B cell (primary cell): ENCODE measurements around the gene CCDC110. TPM values are rescaled to one million over a fixed set of nuclear protein-coding genes. Genes with fewer than 3 reads are reported as not detected.

Experiments used
- ATAC-seq: fragments of 200-7000 bp; cut with Tn5 transposase; one replicate; pipeline ENCODE4 v1.10.0; 2021; ENCODE audit warnings: low read depth, mild to moderate bottlenecking, moderate number of reproducible peaks, moderate library complexity
- CTCF ChIA-PET: fragments of 350-600 bp; sonication (Branson Sonifier 250); formaldehyde crosslinking; loops from one replicate; lab custom pipeline; 2021; ENCODE audit warnings: antibody characterized with exemption, inconsistent platforms; lab: Charles Lee
- POLR2A ChIA-PET: fragments of 350-600 bp; sonication (Branson Sonifier 250); formaldehyde crosslinking; loops from one replicate; lab custom pipeline; 2021; ENCODE audit warnings: antibody characterized with exemption; lab: Charles Lee
- DNase-seq: peaks from one replicate; pipeline ENCODE4 v3.0.0; 2013
- H2AFZ ChIP-seq: 2 replicates; pipeline ENCODE4 v1.6.1; 2012; ENCODE audit warnings: mild to moderate bottlenecking, low read depth, low read length; ENCODE audit not compliant: insufficient read depth, poor library complexity, severe bottlenecking
- H3K27ac ChIP-seq, 2 donors: 1 replicate in 1 of 2; 2 replicates in 1 of 2; pipeline ENCODE4 v1.5.1; 2012 to 2013; ENCODE audit warnings: low read length in 2 of 2, mild to moderate bottlenecking in 2 of 2, moderate library complexity in 1 of 2
- H3K27me3 ChIP-seq, 4 experiments: fragments of 200-600 bp in 1 of 4; sonication (generic) in 1 of 4; replicated peaks in 1 of 4; 1 replicate in 2 of 4; 2 replicates in 2 of 4; pipeline versions ENCODE4 v1.6.1 to v1.7.0; 2013 to 2016; ENCODE audit warnings: low read length in 3 of 4, mild to moderate bottlenecking in 2 of 4, mixed read lengths in 1 of 4, moderate library complexity in 1 of 4; ENCODE audit not compliant: insufficient read depth in 4 of 4, control insufficient read depth in 3 of 4; ENCODE audit errors: control extremely low read depth in 1 of 4
- H3K36me3 ChIP-seq, 2 experiments: replicated peaks in 1 of 2; 1 replicate in 1 of 2; 2 replicates in 1 of 2; pipeline versions ENCODE4 v1.6.1 to v1.7.1; 2013; ENCODE audit warnings: low read length in 1 of 2; ENCODE audit not compliant: insufficient read depth in 2 of 2, control insufficient read depth in 1 of 2; ENCODE audit errors: control extremely low read depth in 1 of 2, extremely low read depth in 1 of 2
- H3K4me1 ChIP-seq, 2 donors: fragments of 200-600 bp in 1 of 2; sonication (generic) in 1 of 2; 1 replicate in 1 of 2; 2 replicates in 1 of 2; pipeline versions ENCODE4 v1.5.1 to v1.6.1; 2013 to 2017; ENCODE audit warnings: low read length in 2 of 2; ENCODE audit not compliant: control insufficient read depth in 2 of 2, insufficient read depth in 2 of 2
- H3K4me2 ChIP-seq: replicated peaks from 2 replicates; pipeline ENCODE3; 2012; ENCODE audit warnings: mild to moderate bottlenecking, low read depth, low read length; ENCODE audit not compliant: poor library complexity, severe bottlenecking
- H3K4me3 ChIP-seq, 5 experiments: fragments of 200-600 bp in 1 of 5; sonication (generic) in 1 of 5; 1 replicate in 3 of 5; 2 replicates in 2 of 5; pipeline versions ENCODE4 v1.5.1 to v1.7.0; 2011 to 2016; ENCODE audit warnings: low read length in 4 of 5, mild to moderate bottlenecking in 4 of 5, low read depth in 2 of 5, control low read depth in 1 of 5, moderate library complexity in 1 of 5; ENCODE audit not compliant: insufficient read depth in 1 of 5; ENCODE audit errors: control extremely low read depth in 1 of 5, extremely low read depth in 1 of 5
- H3K79me2 ChIP-seq: fragments of 200-600 bp; sonication (generic); one replicate; pipeline ENCODE4 v1.6.0; 2016; ENCODE audit warnings: low read length; ENCODE audit not compliant: control insufficient read depth, insufficient read depth
- H3K9ac ChIP-seq: fragments of 200-600 bp; sonication (generic); 2 replicates; pipeline ENCODE4 v1.6.1; 2017; ENCODE audit warnings: mild to moderate bottlenecking, low read length, moderate library complexity
- H3K9me3 ChIP-seq, 3 donors: one replicate each; pipeline versions ENCODE4 v1.6.1 to v1.7.1; 2013; ENCODE audit warnings: low read length in 2 of 3; ENCODE audit not compliant: control insufficient read depth in 2 of 3, insufficient read depth in 1 of 3; ENCODE audit errors: control extremely low read depth in 1 of 3
- H4K20me1 ChIP-seq: 2 replicates; pipeline ENCODE4 v1.6.0; 2012; ENCODE audit warnings: mild to moderate bottlenecking, low read length; ENCODE audit not compliant: insufficient read depth, control insufficient read depth, poor library complexity, severe bottlenecking
- H3K27ac Mint-ChIP-seq: one replicate; pipeline ENCODE4 v1.8.0; 2021; ENCODE audit warnings: mixed read lengths
- H3K27me3 Mint-ChIP-seq: one replicate; pipeline ENCODE4 v1.8.0; 2021; ENCODE audit warnings: mixed read lengths
- H3K4me1 Mint-ChIP-seq: one replicate; pipeline ENCODE4 v1.8.0; 2021; ENCODE audit warnings: mixed read lengths
- H3K4me3 Mint-ChIP-seq: one replicate; pipeline ENCODE4 v1.8.0; 2021; ENCODE audit warnings: mixed read lengths
- H3K9me3 Mint-ChIP-seq: one replicate; pipeline ENCODE4 v1.8.0; 2022; ENCODE audit warnings: mixed read lengths; ENCODE audit not compliant: insufficient read depth
- EZH2 ChIP-seq: IDR thresholded peaks from 2 replicates; pipeline ENCODE4 v1.6.1; 2012; ENCODE audit warnings: borderline replicate concordance, low read depth, mild to moderate bottlenecking, moderate library complexity, low read length; ENCODE audit not compliant: insufficient read depth, poor library complexity, severe bottlenecking
- WGBS: methylation state at CpG from one replicate; pipeline ENCODE4 v1.1.5; 2013; ENCODE audit warnings: missing lambda C conversion rate; ENCODE audit not compliant: insufficient coverage; 5-methylcytosine and 5-hydroxymethylcytosine counted together
- intact Hi-C: fragments of 100-400 bp; cut with micrococcal nuclease; formaldehyde crosslinking; loops from one replicate; pipeline ENCODE4 v1.10.0; 2022
- polyA plus RNA-seq: library from polyadenylated mRNA; depleted of rRNA; stranded (reverse); fragments of >200 nt; gene quantifications from 2 replicates; pipeline ENCODE4 v1.2.3, GENCODE V29; 2012
- total RNA-seq, 2 donors: library from RNA; stranded (reverse); fragments of 120-200 nt in 1 of 2; gene quantifications; 1 replicate in 1 of 2; 2 replicates in 1 of 2; pipeline versions ENCODE4 v1.2.3 to v1.2.4, GENCODE V29; 2013 to 2022
- TF ChIP-seq, protein P1 (sequence below): fragments of 200-600 bp; IDR thresholded peaks from one replicate; pipeline ENCODE4 v1.8.0; 2022; ENCODE audit warnings: antibody characterized with exemption, mild to moderate bottlenecking

Gene CCDC110
- total and polyA plus RNA-seq, 2 donors (not counting 1 experiment from before 2014, with no cell fraction given): 0.04 to 2.3 TPM

DNA sequence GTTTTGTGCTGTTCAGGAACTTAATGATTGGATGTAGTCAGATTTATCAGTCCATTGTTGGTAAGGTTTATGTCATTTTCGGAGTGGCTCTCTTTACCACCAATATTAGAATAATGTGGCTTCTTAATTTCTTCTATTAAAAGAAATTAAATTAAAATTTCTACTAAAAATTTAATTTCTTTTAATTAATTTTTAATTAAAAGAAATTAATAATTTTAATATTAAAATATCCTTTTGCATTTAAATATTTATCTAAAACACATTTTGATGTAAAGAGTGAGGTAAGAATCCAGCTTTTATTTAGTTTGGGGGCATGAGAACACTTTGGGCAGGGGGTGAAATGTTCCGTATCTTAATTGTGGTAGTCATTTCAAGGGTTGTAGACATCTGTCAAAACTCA, 30.1 kb downstream of the CCDC110 start:
- no peak overlapping the region for H3K27ac ChIP-seq

DNA sequence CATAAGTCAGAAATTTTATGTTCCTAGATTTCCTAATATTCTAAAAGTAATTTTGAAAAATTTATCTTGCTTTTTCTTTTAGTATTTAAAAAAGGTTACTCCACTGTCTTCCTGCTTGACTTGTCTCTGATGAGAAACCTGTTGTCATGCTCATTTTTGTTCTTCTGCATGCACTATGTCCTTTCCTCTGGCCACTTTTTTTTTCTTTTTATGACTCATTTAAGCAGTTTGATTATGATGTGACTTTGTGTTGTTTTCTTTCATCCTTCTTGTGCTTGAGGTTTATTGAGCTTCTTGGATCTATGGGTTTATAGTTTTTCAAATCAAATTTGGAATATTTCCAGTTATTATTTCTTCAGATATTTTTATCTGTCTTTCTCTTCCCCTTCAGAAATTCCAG, 33.7 kb downstream of the CCDC110 start:
- peaks cover 0 to 8% (median 4%) of the 10 kb centered on the region in 4 experiments for H3K27me3 ChIP-seq
- intact Hi-C loops: loop anchor here (2.0 kb wide), 1 partner anchor 19 kb away; no protein-coding TSS in a partner anchor
- ATAC-seq: no peak
- no peaks in the 10 kb centered on the region for H3K36me3 ChIP-seq
- no peak for DNase-seq
- no peak for TF ChIP-seq EZH2
- TF ChIP-seq, protein P1, sequence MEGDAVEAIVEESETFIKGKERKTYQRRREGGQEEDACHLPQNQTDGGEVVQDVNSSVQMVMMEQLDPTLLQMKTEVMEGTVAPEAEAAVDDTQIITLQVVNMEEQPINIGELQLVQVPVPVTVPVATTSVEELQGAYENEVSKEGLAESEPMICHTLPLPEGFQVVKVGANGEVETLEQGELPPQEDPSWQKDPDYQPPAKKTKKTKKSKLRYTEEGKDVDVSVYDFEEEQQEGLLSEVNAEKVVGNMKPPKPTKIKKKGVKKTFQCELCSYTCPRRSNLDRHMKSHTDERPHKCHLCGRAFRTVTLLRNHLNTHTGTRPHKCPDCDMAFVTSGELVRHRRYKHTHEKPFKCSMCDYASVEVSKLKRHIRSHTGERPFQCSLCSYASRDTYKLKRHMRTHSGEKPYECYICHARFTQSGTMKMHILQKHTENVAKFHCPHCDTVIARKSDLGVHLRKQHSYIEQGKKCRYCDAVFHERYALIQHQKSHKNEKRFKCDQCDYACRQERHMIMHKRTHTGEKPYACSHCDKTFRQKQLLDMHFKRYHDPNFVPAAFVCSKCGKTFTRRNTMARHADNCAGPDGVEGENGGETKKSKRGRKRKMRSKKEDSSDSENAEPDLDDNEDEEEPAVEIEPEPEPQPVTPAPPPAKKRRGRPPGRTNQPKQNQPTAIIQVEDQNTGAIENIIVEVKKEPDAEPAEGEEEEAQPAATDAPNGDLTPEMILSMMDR: no peak
- H3K4me3 ChIP-seq: no peak overlapping the region
- Mint-ChIP-seq H3K4me1 (no peaks in the 10 kb centered on the region), H3K27me3 (peaks cover 9% of the 10 kb centered on the region), H3K4me3 (no peak overlapping the region), H3K27ac (no peak overlapping the region), H3K9me3 (no peaks in the 10 kb centered on the region)
- H4K20me1 ChIP-seq: no peaks in the 10 kb centered on the region
- no peaks in the 10 kb centered on the region for H3K79me2 ChIP-seq
- H3K4me2 ChIP-seq: no peak overlapping the region
- H3K27ac ChIP-seq: no peak overlapping the region
- ChIA-PET POLR2A (no interaction called here), CTCF (no interaction called here)
- H3K9me3 ChIP-seq: no peaks in the 10 kb centered on the region
- no peak overlapping the region for H2AFZ ChIP-seq
- H3K4me1 ChIP-seq: no peaks in the 10 kb centered on the region
- H3K9ac ChIP-seq: no peak overlapping the region

More for the DNA sequence above, 30.1 kb downstream of the CCDC110 start:
- no peak overlapping the region for H3K4me3 Mint-ChIP-seq
- no peaks in the 10 kb centered on the region for H3K36me3 ChIP-seq
- no peak overlapping the region for H3K9ac ChIP-seq
- ChIA-PET CTCF (no interaction called here), POLR2A (no interaction called here)
- no peaks in the 10 kb centered on the region for H3K4me1 Mint-ChIP-seq
- no peak overlapping the region for H2AFZ ChIP-seq
- no peaks in the 10 kb centered on the region for H3K9me3 ChIP-seq
- WGBS: no CpG with 5 or more reads among the region's 2 CpGs
- H3K27ac Mint-ChIP-seq: no peak overlapping the region
- DNase-seq (no peak), ATAC-seq (no peak)
- no peaks in the 10 kb centered on the region for H3K79me2 ChIP-seq
- peaks cover 10% of the 10 kb centered on the region for H3K27me3 Mint-ChIP-seq
- intact Hi-C loops: no loop called here
- no peaks in the 10 kb centered on the region for H3K4me1 ChIP-seq
- peaks cover 0 to 12% (median 4%) of the 10 kb centered on the region in 4 experiments for H3K27me3 ChIP-seq
- TF ChIP-seq, protein P1: no peak
- TF ChIP-seq EZH2: no peak
- no peak overlapping the region for H3K4me3 ChIP-seq
- H3K9me3 Mint-ChIP-seq: no peaks in the 10 kb centered on the region
- H4K20me1 ChIP-seq: no peaks in the 10 kb centered on the region
- H3K4me2 ChIP-seq: no peak overlapping the region
